ENCODE results near the gene ZSCAN5A. TPM values are rescaled to one million over a fixed set of nuclear protein-coding genes. Genes with fewer than 3 reads are reported as not detected.

The ZSCAN5A gene
- total RNA-seq, 4 donors from 2014 or later, result 5.9 to 10.0 (median 7.0) TPM

GRCh38 chr19:56266051-56266450, 48.6 kb downstream of the ZSCAN5A start:
- no peak for TF ChIP-seq CTCF (IDR thresholded peaks at IDR 0.05; ENCODE audit: low read depth)

GRCh38 chr19:56263319-56263718, 51.3 kb downstream of the ZSCAN5A start:
- no peak for TF ChIP-seq CTCF (IDR thresholded peaks at IDR 0.05; ENCODE audit: low read depth)

- TF ChIP-seq CTCF (IDR thresholded peaks at IDR 0.05; ENCODE audit: low read depth), result no peak
Measured at GRCh38 chr19:56261145-56261544, 53.5 kb downstream of the ZSCAN5A start.

- TF ChIP-seq CTCF (IDR thresholded peaks at IDR 0.05; ENCODE audit: low read depth), result no peak
Measured at GRCh38 chr19:56258272-56258671, 56.4 kb downstream of the ZSCAN5A start.

- TF ChIP-seq CTCF (IDR thresholded peaks at IDR 0.05; ENCODE audit: low read depth), result no peak
Measured at GRCh38 chr19:56253737-56254136, 60.9 kb downstream of the ZSCAN5A start.

- TF ChIP-seq CTCF (IDR thresholded peaks at IDR 0.05; ENCODE audit: low read depth), result no peak
Measured at GRCh38 chr19:56252699-56253422, 61.8 kb downstream of the ZSCAN5A start.

- TF ChIP-seq CTCF (IDR thresholded peaks at IDR 0.05; ENCODE audit: low read depth), result no peak
Measured at GRCh38 chr19:56245121-56245740, 69.4 kb downstream of the ZSCAN5A start.

Data from subcutaneous adipose tissue (tissue), 4 donors.